Adrenal gland (tissue), 12 donors: ENCODE measurements around the gene ACSL4. TPM values are rescaled to one million over a fixed set of nuclear protein-coding genes. Genes with fewer than 3 reads are reported as not detected.

ENCODE experiments used
- DNase-seq, 7 donors: peaks; one replicate each; pipeline ENCODE4 v3.0.0-alpha.2; 2019 to 2020
- H3K27ac ChIP-seq, 5 donors: fragments of 200-600 bp; sonication (generic) in 4 of 5; 1 replicate in 3 of 5; 2 replicates in 2 of 5; pipeline versions ENCODE4 v1.5.1 to v1.8.0; 2016 to 2020; ENCODE audit warnings: mild to moderate bottlenecking in 1 of 5
- H3K27me3 ChIP-seq: fragments of 200-600 bp; 2 replicates; pipeline ENCODE4 v1.8.0; 2021
- H3K36me3 ChIP-seq, 2 donors: fragments of 200-600 bp; replicated peaks in 1 of 2; 1 replicate in 1 of 2; 2 replicates in 1 of 2; pipeline versions ENCODE4 v1.5.1 to v1.8.0; 2018 to 2022
- H3K4me1 ChIP-seq, 2 donors: fragments of 200-600 bp; replicated peaks in 1 of 2; 1 replicate in 1 of 2; 2 replicates in 1 of 2; pipeline versions ENCODE4 v1.5.1 to v1.8.0; 2018 to 2021
- H3K4me3 ChIP-seq, 4 donors: fragments of 200-600 bp; sonication (generic) in 3 of 4; one replicate each; pipeline ENCODE4 v1.5.1; 2016 to 2018
- H3K9me3 ChIP-seq, 3 donors: fragments of 200-600 bp; sonication (generic) in 1 of 3; replicated peaks in 1 of 3; 1 replicate in 2 of 3; 2 replicates in 1 of 3; pipeline versions ENCODE4 v1.5.1 to v1.8.0; 2016 to 2021
- POLR2A ChIP-seq, 2 donors: fragments of 450-650 bp; IDR thresholded peaks; one replicate each; pipeline ENCODE4 v1.6.1; 2017; ENCODE audit warnings: antibody characterized with exemption in 2 of 2, mild to moderate bottlenecking in 2 of 2, moderate library complexity in 1 of 2
- WGBS, 4 donors: extraction: QIAGEN DNeasy Blood & Tissue Kit in 2 of 4; methylation state at CpG; one replicate each; pipeline versions ENCODE4 v1.1.5 to v1.1.7; 2013 to 2017; 5-methylcytosine and 5-hydroxymethylcytosine counted together
- intact Hi-C, 2 donors: fragments of 100-400 bp; cut with DNase I; formaldehyde crosslinking; loops; one replicate each; pipeline versions ENCODE4 v1.14.1 to v1.15.0; 2022 to 2023
- polyA plus RNA-seq, 3 donors: library from polyadenylated mRNA; stranded (reverse); fragments of 200-250 nt in 2 of 3; fragments of 350-450 nt in 1 of 3; fragmentation: Illumina TruSeq in 1 of 3; extraction: RNeasy Lipid Tissue Mini Kit (QIAGEN cat#74804) in 1 of 3; gene quantifications; one replicate each; pipeline ENCODE4 v1.2.3, GENCODE V29; 2013 to 2014
- total RNA-seq, 9 donors: library from RNA; depleted of rRNA in 4 of 9; stranded (reverse); fragments of >200 nt in 4 of 9; fragments of 120-200 nt in 1 of 9; fragmentation: NEBNext Ultra II Directional in 1 of 9; extraction: Animal tissue kit (Norgen Biotek cat#: 25700) in 1 of 9; gene quantifications; one replicate each; pipeline versions ENCODE4 v1.1.0 to v1.2.4, GENCODE V29; 2013 to 2023
- TF ChIP-seq, protein P1 (sequence below), 6 experiments: fragments of 450-650 bp in 4 of 6; fragments of 200-600 bp in 2 of 6; sonication (generic) in 1 of 6; IDR thresholded peaks; 1 replicate in 5 of 6; 2 replicates in 1 of 6; pipeline versions ENCODE4 v1.5.1 to v1.8.0; 2016 to 2021; ENCODE audit warnings: antibody characterized with exemption in 6 of 6, mild to moderate bottlenecking in 2 of 6, moderate library complexity in 1 of 6
- donor health status: healthy with polysubstance abuse.
- donor health status: Bipolar disorder and iron deficiency.
- donor health status: DM: yes; HTN: yes; CAD: no.
- donor health status: DM: no; HTN: no; CAD: no.
- donor health status: DM: no; HTN: no; CAD: no.
- donor health status: DM: yes; HTN: yes; CAD: no.

ACSL4 gene
- total and polyA plus RNA-seq, 12 donors, result 16.9 to 192 (median 114) TPM

DNA sequence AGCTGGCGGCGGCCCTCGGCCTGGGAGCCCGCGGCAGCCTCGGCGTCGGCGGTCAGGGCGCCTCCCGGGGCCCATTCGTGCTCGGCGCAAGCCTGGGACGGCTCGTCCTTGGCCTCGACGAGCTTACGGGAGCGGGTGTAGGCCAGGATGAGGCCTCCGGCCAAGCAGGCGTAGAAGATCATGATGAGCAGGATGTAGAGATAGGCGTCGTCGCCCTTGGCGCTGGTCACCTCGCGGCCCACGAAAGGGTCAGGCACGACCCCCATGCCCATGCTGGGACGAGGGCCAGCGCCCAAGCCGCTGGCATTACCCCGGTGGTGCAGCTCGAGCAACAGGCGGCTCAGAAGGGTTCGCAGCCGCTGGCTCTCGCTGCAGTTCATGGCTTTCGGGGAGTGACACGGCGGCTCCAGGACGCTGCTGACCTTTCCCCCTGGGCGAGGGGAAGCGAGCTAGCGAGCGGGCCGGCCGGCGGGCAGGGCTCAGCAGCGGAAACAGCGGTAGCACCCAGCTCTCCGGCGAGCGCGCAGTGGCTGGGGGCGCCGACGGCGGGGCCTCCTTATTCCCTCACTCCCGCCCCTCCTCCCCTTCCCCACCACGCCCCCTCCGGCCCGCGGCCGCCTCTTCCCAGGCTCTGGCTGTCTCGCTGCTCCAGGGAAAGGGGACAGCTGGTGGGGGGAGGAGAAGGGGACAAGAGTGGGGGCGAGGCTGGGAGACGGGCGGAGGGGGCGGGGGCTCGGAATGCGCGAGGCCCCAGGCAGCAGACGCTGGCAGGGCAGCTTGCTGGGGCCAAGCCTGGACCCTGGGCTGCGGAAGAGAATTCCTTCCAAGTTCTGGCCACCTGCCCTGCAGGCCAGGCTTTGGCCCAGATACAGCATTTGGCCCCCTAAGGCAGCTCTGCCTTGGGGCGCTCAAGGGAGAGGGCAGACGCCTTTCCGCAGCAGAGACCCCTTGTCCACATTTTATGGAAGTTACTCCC lies 108.1 kb downstream of the ACSL4 start, which contains the start of gene KCNE5:
TSS of gene KCNE5 (minus strand) at position 532 of the 976 bp plus-strand sequence. CDS start at position 380, 152 bp downstream.
- Histone ChIP-seq H3K4me1 (no peaks in the 10 kb centered on the region), H3K4me3 (peak within 1 kb of the TSS in 1 of 4 donors; percentile 17), H3K9me3 (no peaks in the 10 kb centered on the region), H3K36me3 (no peaks in the 10 kb centered on the region), H3K27ac (no peak within 1 kb of the TSS), H3K27me3 (peaks cover 5% of the 10 kb centered on the region)
- intact Hi-C loops, result no loop called here
- no peak for DNase-seq
- no peak for TF ChIP-seq POLR2A (IDR thresholded peaks at IDR 0.05)
- TF ChIP-seq, protein P1, sequence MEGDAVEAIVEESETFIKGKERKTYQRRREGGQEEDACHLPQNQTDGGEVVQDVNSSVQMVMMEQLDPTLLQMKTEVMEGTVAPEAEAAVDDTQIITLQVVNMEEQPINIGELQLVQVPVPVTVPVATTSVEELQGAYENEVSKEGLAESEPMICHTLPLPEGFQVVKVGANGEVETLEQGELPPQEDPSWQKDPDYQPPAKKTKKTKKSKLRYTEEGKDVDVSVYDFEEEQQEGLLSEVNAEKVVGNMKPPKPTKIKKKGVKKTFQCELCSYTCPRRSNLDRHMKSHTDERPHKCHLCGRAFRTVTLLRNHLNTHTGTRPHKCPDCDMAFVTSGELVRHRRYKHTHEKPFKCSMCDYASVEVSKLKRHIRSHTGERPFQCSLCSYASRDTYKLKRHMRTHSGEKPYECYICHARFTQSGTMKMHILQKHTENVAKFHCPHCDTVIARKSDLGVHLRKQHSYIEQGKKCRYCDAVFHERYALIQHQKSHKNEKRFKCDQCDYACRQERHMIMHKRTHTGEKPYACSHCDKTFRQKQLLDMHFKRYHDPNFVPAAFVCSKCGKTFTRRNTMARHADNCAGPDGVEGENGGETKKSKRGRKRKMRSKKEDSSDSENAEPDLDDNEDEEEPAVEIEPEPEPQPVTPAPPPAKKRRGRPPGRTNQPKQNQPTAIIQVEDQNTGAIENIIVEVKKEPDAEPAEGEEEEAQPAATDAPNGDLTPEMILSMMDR (IDR thresholded peaks at IDR 0.05), result no peak
- WGBS, 4 donors, result 35 to 94% (median 53%) methylated on average over 3 to 79 of the region's 79 CpGs

DNA sequence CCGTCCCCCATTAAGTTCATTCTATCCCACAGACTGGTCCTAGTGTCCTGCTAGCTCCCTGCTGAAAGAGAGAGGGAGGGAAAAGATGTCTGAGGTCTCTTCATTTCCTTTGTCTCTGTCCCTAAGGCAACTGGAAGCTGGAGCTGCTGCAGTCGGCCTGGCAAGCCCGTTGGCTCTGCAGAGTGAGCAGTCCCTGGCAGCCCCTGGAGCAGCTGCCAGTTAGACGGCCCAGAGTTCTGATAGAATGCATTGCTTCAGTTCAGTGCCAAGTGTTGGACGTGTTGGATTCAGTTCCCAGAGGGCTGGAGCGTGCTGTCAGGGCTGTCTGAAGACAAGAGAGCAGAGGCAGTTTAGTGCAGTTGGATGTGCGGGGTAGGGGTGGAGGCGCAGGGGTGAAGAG lies 109.1 kb downstream of the ACSL4 start:
- no peaks in the 10 kb centered on the region for H3K9me3 ChIP-seq
- no peak for TF ChIP-seq POLR2A (IDR thresholded peaks at IDR 0.05)
- TF ChIP-seq, protein P1 (IDR thresholded peaks at IDR 0.05), result no peak
- peaks cover 5% of the 10 kb centered on the region for H3K27me3 ChIP-seq
- H3K36me3 ChIP-seq, result no peaks in the 10 kb centered on the region
- no peak for DNase-seq
- no peaks in the 10 kb centered on the region for H3K4me1 ChIP-seq
- no peak overlapping the region for H3K27ac ChIP-seq
- H3K4me3 ChIP-seq, result no peak overlapping the region
- 67 to 93% (median 81%) methylated on average over 5 to 8 of the region's 8 CpGs for WGBS, 4 donors
- intact Hi-C loops, result no loop called here

DNA sequence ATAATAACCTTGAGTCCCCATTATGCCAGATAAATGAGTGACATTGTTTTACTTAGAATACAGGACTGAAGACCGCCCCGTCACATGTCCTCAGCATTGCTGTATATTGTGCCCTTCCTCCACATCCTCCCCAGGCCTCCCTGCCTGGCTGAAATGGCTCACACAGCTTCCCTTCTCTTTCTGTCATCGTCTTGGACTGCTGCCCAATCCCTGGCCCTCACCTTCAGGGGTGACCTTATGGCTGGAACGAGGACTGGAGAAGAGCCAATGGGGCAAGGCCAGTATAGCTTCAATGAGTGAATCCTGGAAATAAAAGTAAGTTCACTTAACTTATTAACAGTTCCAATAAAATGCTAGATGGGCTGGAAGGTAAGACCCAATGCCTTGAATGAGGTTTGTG lies 110.8 kb downstream of the ACSL4 start:
- 37 to 56% (median 47%) methylated on average over 2 to 4 of the region's 4 CpGs for WGBS, 4 donors
- Histone ChIP-seq H3K4me1 (no peaks in the 10 kb centered on the region), H3K9me3 (no peaks in the 10 kb centered on the region), H3K27me3 (peaks cover 5% of the 10 kb centered on the region), H3K36me3 (no peaks in the 10 kb centered on the region), H3K4me3 (no peak overlapping the region), H3K27ac (no peak overlapping the region)
- DNase-seq, result peak; percentile 49 to 74 (median 64)
- intact Hi-C loops, result no loop called here
- TF ChIP-seq, protein P1 (IDR thresholded peaks at IDR 0.05), result no peak
- no peak for TF ChIP-seq POLR2A (IDR thresholded peaks at IDR 0.05)

DNA sequence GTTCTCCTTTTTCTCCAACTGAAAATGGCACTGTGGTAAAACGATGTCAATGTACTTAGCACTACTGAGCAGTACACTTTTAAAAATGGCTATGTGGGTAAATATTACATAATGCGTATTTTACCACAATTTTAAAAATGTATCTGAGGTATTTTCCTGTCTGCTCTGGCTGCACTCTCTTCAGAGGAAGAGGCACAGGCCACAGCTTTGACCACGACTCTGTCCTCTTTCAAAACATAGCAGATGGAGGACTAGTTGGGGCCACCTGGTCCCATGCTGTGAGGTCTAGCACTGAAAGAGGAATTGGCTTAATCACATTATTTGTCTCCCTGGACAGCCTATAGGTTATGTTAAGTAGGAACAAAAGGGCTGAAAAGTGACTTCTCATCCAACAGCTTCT lies 113.3 kb downstream of the ACSL4 start:
- no peaks in the 10 kb centered on the region for H3K4me1 ChIP-seq
- 51 to 77% (median 75%) methylated on average over 3 of the region's 3 CpGs for WGBS, 4 donors

More for the DNA sequence above, 113.3 kb downstream of the ACSL4 start:
- no peak for DNase-seq
- no peaks in the 10 kb centered on the region for H3K36me3 ChIP-seq
- H3K9me3 ChIP-seq, result no peaks in the 10 kb centered on the region
- TF ChIP-seq, protein P1 (IDR thresholded peaks at IDR 0.05), result no peak
- TF ChIP-seq POLR2A (IDR thresholded peaks at IDR 0.05), result no peak
- H3K4me3 ChIP-seq, result no peak overlapping the region
- peaks cover 3% of the 10 kb centered on the region for H3K27me3 ChIP-seq
- no peak overlapping the region for H3K27ac ChIP-seq
- intact Hi-C loops, result no loop called here
